SK-N-SH (cell line): Measurements from ENCODE around the gene MIEN1. TPM values are rescaled to one million over a fixed set of nuclear protein-coding genes. Genes with fewer than 3 reads are reported as not detected.

ENCODE experiments used
- CTCF ChIA-PET: fragments of 300-600, 350-600 bp; formaldehyde crosslinking; extraction: SDS; loops from one replicate; lab custom pipeline; 2021; lab: Yijun Ruan, JAX
- POLR2A ChIA-PET: fragments of 350-600 bp; sonication (Branson Sonifier 250); formaldehyde crosslinking; extraction: SDS; loops from one replicate; lab custom pipeline; 2020; ENCODE audit warnings: antibody characterized with exemption, inconsistent platforms; lab: Yijun Ruan, JAX
- DNase-seq: peaks from one replicate; pipeline ENCODE4 v3.0.0; 2012
- H2AFZ ChIP-seq: fragments of 200-600 bp; sonication (generic); 2 replicates; pipeline ENCODE4 v1.8.1; 2016; ENCODE audit warnings: antibody characterized with exemption, mild to moderate bottlenecking, low read depth
- H3F3A ChIP-seq: fragments of 200-600 bp; sonication (generic); replicated peaks from 2 replicates; pipeline ENCODE3; 2016; ENCODE audit warnings: antibody characterized with exemption, mild to moderate bottlenecking; ENCODE audit not compliant: insufficient read depth
- H3K27ac ChIP-seq, 2 experiments: fragments of 200-500 bp in 1 of 2; fragments of 200-600 bp in 1 of 2; sonication (Bioruptor generic) in 1 of 2; sonication (generic), shearing (Covaris generic) in 1 of 2; 2 replicates each; pipeline versions ENCODE4 v1.5.1 to v1.6.1; 2014 to 2016; ENCODE audit warnings: low read depth in 2 of 2, inconsistent platforms in 1 of 2, low read length in 1 of 2, mild to moderate bottlenecking in 1 of 2, mixed read lengths in 1 of 2
- H3K27me3 ChIP-seq: fragments of 200-600 bp; sonication (generic), shearing (Covaris generic); 2 replicates; pipeline ENCODE4 v1.6.1; 2016; ENCODE audit warnings: mixed run types; ENCODE audit not compliant: insufficient read depth
- H3K36me3 ChIP-seq, 2 experiments: fragments of 200-500 bp in 1 of 2; fragments of 200-600 bp in 1 of 2; sonication (Bioruptor generic) in 1 of 2; sonication (generic) in 1 of 2; replicated peaks in 1 of 2; 2 replicates each; pipeline versions ENCODE3 to v1.5.1; 2014 to 2016; ENCODE audit warnings: low read length in 1 of 2, mild to moderate bottlenecking in 1 of 2; ENCODE audit not compliant: insufficient read depth in 2 of 2, control insufficient read depth in 1 of 2
- H3K4me1 ChIP-seq, 2 experiments: fragments of 200-500 bp in 1 of 2; fragments of 200-600 bp in 1 of 2; sonication (Bioruptor generic) in 1 of 2; sonication (generic), shearing (Covaris generic) in 1 of 2; 2 replicates each; pipeline versions ENCODE4 v1.5.1 to v1.6.1; 2014 to 2016; ENCODE audit warnings: low read depth in 1 of 2, low read length in 1 of 2, mixed run types in 1 of 2; ENCODE audit not compliant: insufficient read depth in 2 of 2, control insufficient read depth in 1 of 2
- H3K4me2 ChIP-seq: fragments of 200-600 bp; sonication (generic), shearing (Covaris generic); 2 replicates; pipeline ENCODE4 v1.6.1; 2017; ENCODE audit warnings: mixed run types
- H3K4me3 ChIP-seq, 2 experiments: fragments of 200-500 bp in 1 of 2; fragments of 200-600 bp in 1 of 2; sonication (Bioruptor generic) in 1 of 2; sonication (generic), shearing (Covaris generic) in 1 of 2; 2 replicates each; pipeline versions ENCODE4 v1.5.1 to v1.8.1; 2014 to 2016; ENCODE audit warnings: low read depth in 2 of 2, inconsistent platforms in 1 of 2, low read length in 1 of 2, mild to moderate bottlenecking in 1 of 2, mixed read lengths in 1 of 2, moderate library complexity in 1 of 2
- H3K79me2 ChIP-seq: fragments of 200-600 bp; sonication (generic); 2 replicates; pipeline ENCODE4 v1.8.1; 2017; ENCODE audit warnings: mild to moderate bottlenecking; ENCODE audit not compliant: insufficient read depth
- H3K9ac ChIP-seq: fragments of 200-600 bp; sonication (generic); 2 replicates; pipeline ENCODE4 v1.6.1; 2017; ENCODE audit warnings: mixed run types
- H3K9me2 ChIP-seq: fragments of 200-600 bp; sonication (generic); 2 replicates; pipeline ENCODE4 v1.6.1; 2017; ENCODE audit warnings: mixed run types
- H3K9me3 ChIP-seq: fragments of 200-600 bp; sonication (generic); 2 replicates; pipeline ENCODE4 v1.6.1; 2017; ENCODE audit warnings: mixed run types, mild to moderate bottlenecking, moderate library complexity
- H4K20me1 ChIP-seq: fragments of 200-600 bp; sonication (generic); 2 replicates; pipeline ENCODE4 v1.6.1; 2017; ENCODE audit warnings: mild to moderate bottlenecking, mixed run types; ENCODE audit not compliant: insufficient read depth
- CHD2 ChIP-seq: fragments of 150-350 bp; IDR thresholded peaks from 2 replicates; pipeline ENCODE4 v1.6.1; 2018; ENCODE audit warnings: low read length; ENCODE audit not compliant: partially characterized antibody
- ELF1 ChIP-seq: IDR thresholded peaks from 2 replicates; pipeline ENCODE4 v1.4.0; 2012
- EP300 ChIP-seq, 2 experiments: IDR thresholded peaks; 2 replicates each; pipeline versions ENCODE4 v1.4.0 to v1.6.1; 2012; ENCODE audit warnings: borderline replicate concordance in 1 of 2, low read depth in 1 of 2, low read length in 1 of 2
- FOXJ3 ChIP-seq: sonication (generic); formaldehyde crosslinking; IDR thresholded peaks from 2 replicates; pipeline ENCODE4 v1.5.1; 2020; ENCODE audit warnings: mild to moderate bottlenecking, missing genetic modification reagents
- GABPA ChIP-seq: IDR thresholded peaks from 2 replicates; pipeline ENCODE4 v1.4.0; 2012; ENCODE audit warnings: low read depth, mild to moderate bottlenecking
- JUND ChIP-seq: IDR thresholded peaks from 2 replicates; pipeline ENCODE4 v1.4.0; 2012
- POLR2AphosphoS5 ChIP-seq: IDR thresholded peaks from 2 replicates; pipeline ENCODE4 v1.6.1; 2012; ENCODE audit warnings: low read depth, low read length
- RAD21 ChIP-seq: IDR thresholded peaks from 2 replicates; pipeline ENCODE4 v1.6.1; 2012; ENCODE audit warnings: mild to moderate bottlenecking, low read length
- RCOR1 ChIP-seq: fragments of 150-350 bp; IDR thresholded peaks from 2 replicates; pipeline ENCODE4 v1.6.1; 2017; ENCODE audit warnings: antibody characterized with exemption, low read length
- SIN3A ChIP-seq: IDR thresholded peaks from 2 replicates; pipeline ENCODE4 v1.6.1; 2012; ENCODE audit warnings: low read depth, mild to moderate bottlenecking, low read length, moderate library complexity, borderline replicate concordance
- SMC3 ChIP-seq: IDR thresholded peaks from 2 replicates; pipeline ENCODE4 v1.6.1; 2012; ENCODE audit warnings: low read depth, low read length, improper control_type of control experiment
- TAF1 ChIP-seq: IDR thresholded peaks from 2 replicates; pipeline ENCODE4 v1.6.1; 2012; ENCODE audit warnings: low read depth, mild to moderate bottlenecking, low read length, moderate library complexity, borderline replicate concordance
- TEAD4 ChIP-seq: IDR thresholded peaks from 2 replicates; pipeline ENCODE4 v1.4.0; 2012; ENCODE audit warnings: mild to moderate bottlenecking, borderline replicate concordance; ENCODE audit not compliant: insufficient read depth
- ZBTB33 ChIP-seq: IDR thresholded peaks from 2 replicates; pipeline ENCODE4 v1.4.0; 2012; ENCODE audit warnings: low read depth, borderline replicate concordance
- WGBS: methylation state at CpG from one replicate; pipeline ENCODE4 v1.1.6; 2017; ENCODE audit warnings: low lambda C conversion rate; 5-methylcytosine and 5-hydroxymethylcytosine counted together
- polyA plus RNA-seq, 3 experiments: library from polyadenylated mRNA; depleted of rRNA; stranded (reverse); fragments of >200 nt; gene quantifications; 2 replicates each; pipeline ENCODE4 v1.2.3, GENCODE V29; 2012
- TF ChIP-seq, protein P1 (sequence below): IDR thresholded peaks from 2 replicates; pipeline ENCODE4 v1.6.1; 2012; ENCODE audit warnings: mild to moderate bottlenecking, low read depth, low read length, moderate library complexity
- TF ChIP-seq, protein P2 (sequence below): IDR thresholded peaks from 2 replicates; pipeline ENCODE4; 2012
- TF ChIP-seq, protein P3 (sequence below): fragments of 150-350 bp; IDR thresholded peaks from 2 replicates; pipeline ENCODE4 v1.6.1; 2017; ENCODE audit warnings: antibody characterized with exemption, low read length, low read depth, borderline replicate concordance

Gene MIEN1
- polyA plus RNA-seq, 1 of the 3 experiments (the other 2 are of a cell fraction): 100 TPM

DNA sequence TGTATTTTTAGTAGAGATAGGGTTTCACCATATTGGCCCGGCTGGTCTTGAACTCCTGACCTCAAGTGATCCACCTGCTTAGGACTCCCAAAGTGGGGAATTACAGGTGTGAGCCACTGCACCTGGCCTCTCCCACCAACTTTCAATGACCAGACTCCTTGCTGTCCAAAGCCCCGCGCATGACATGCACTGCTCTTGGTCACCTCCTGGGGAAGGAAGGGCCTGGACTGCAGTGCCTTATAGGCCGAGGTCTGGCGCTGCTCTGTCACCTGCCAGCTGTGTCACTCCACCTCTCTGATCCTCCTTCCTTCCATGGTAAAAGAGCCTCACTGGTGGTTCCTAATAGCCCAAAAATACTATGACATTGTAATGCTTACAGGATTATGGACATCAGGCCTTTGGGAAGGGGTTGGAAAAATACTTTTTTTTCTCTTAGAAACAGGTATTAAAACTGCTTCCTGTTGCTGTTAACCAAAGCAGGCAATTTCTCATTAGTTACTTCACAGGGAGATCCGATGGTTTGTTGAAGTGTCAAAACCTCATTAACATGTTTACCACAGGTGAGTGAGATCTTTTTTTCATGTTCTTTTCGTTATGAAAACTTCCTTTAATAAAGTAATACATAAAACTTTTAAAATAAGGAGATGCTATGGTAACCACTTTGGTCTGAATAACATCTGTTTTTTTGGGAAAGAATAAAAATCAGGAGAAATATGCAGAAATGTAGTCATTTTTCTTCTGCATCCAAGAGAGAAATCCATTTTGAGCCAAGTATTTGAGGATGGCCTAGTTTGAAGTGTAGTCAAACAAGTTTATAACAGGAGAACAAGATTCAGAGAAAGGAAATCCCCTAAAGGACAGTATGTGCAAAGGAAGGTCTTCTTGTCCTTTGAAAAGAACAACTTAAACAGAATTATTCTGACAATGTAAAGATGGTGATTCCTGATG, 42.9 kb upstream of the MIEN1 start (continued):
- TF ChIP-seq, protein P1, sequence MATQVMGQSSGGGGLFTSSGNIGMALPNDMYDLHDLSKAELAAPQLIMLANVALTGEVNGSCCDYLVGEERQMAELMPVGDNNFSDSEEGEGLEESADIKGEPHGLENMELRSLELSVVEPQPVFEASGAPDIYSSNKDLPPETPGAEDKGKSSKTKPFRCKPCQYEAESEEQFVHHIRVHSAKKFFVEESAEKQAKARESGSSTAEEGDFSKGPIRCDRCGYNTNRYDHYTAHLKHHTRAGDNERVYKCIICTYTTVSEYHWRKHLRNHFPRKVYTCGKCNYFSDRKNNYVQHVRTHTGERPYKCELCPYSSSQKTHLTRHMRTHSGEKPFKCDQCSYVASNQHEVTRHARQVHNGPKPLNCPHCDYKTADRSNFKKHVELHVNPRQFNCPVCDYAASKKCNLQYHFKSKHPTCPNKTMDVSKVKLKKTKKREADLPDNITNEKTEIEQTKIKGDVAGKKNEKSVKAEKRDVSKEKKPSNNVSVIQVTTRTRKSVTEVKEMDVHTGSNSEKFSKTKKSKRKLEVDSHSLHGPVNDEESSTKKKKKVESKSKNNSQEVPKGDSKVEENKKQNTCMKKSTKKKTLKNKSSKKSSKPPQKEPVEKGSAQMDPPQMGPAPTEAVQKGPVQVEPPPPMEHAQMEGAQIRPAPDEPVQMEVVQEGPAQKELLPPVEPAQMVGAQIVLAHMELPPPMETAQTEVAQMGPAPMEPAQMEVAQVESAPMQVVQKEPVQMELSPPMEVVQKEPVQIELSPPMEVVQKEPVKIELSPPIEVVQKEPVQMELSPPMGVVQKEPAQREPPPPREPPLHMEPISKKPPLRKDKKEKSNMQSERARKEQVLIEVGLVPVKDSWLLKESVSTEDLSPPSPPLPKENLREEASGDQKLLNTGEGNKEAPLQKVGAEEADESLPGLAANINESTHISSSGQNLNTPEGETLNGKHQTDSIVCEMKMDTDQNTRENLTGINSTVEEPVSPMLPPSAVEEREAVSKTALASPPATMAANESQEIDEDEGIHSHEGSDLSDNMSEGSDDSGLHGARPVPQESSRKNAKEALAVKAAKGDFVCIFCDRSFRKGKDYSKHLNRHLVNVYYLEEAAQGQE: no peak

DNA sequence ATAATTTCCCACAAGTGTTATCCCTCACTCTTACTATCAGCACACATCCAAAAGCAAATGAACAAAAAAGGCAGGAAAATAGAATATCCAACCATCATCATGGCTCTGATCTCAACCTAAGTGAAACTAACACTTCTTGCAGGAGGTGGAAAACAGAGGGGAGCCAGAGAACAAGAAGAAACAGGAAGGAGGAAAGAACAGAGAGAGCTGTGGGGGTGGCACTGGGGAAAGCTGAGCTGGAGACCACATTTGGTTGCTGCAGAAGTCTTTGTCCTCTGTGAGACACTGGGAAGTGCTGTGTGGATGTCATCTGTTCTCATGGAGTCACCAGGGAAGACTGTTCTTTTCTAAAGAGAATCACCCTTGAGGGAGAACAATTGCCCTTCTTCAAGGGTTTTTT, 42.1 kb upstream of the MIEN1 start:
- no peaks in the 10 kb centered on the region for H3K9me2 ChIP-seq
- H3K9ac ChIP-seq: no peak overlapping the region
- H3K4me3 ChIP-seq: no peak overlapping the region
- DNase-seq: no peak
- H4K20me1 ChIP-seq: no peaks in the 10 kb centered on the region
- H3K27me3 ChIP-seq: peaks cover 91% of the 10 kb centered on the region
- H3K79me2 ChIP-seq: no peaks in the 10 kb centered on the region
- no peaks in the 10 kb centered on the region for H3K9me3 ChIP-seq
- ChIA-PET POLR2A (no interaction called here), CTCF (no interaction called here)
- no peaks in the 10 kb centered on the region for H3K4me1 ChIP-seq
- TF ChIP-seq SMC3: no peak
- TF ChIP-seq TEAD4: no peak
- TF ChIP-seq GABPA: no peak
- TF ChIP-seq, protein P2, sequence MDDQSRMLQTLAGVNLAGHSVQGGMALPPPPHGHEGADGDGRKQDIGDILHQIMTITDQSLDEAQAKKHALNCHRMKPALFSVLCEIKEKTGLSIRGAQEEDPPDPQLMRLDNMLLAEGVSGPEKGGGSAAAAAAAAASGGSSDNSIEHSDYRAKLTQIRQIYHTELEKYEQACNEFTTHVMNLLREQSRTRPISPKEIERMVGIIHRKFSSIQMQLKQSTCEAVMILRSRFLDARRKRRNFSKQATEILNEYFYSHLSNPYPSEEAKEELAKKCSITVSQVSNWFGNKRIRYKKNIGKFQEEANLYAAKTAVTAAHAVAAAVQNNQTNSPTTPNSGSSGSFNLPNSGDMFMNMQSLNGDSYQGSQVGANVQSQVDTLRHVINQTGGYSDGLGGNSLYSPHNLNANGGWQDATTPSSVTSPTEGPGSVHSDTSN: no peak
- no peak for TF ChIP-seq TAF1
- TF ChIP-seq JUND: no peak
- no peak overlapping the region for H3K4me2 ChIP-seq
- H3F3A ChIP-seq: no peaks in the 10 kb centered on the region
- H2AFZ ChIP-seq: no peak overlapping the region
- H3K27ac ChIP-seq: no peak overlapping the region
- H3K36me3 ChIP-seq: no peaks in the 10 kb centered on the region

- H3K79me2 ChIP-seq: no peaks in the 10 kb centered on the region
- H3K36me3 ChIP-seq: no peaks in the 10 kb centered on the region
- no peak overlapping the region for H3K4me2 ChIP-seq
- H4K20me1 ChIP-seq: no peaks in the 10 kb centered on the region
- H3K4me1 ChIP-seq: no peaks in the 10 kb centered on the region
- no peak overlapping the region for H2AFZ ChIP-seq
- CTCF ChIA-PET: interaction anchor here (0.6 to 1.2 kb wide), 2 partner anchors 9 to 148 kb away, joined by 3 to 4 read pairs; no protein-coding TSS in a partner anchor
- DNase-seq: no peak
- no peaks in the 10 kb centered on the region for H3F3A ChIP-seq
- H3K27ac ChIP-seq: no peak overlapping the region
- no peaks in the 10 kb centered on the region for H3K9me3 ChIP-seq
- H3K9ac ChIP-seq: no peak overlapping the region
- H3K9me2 ChIP-seq: no peaks in the 10 kb centered on the region
- H3K27me3 ChIP-seq: peaks cover 93% of the 10 kb centered on the region
- WGBS: 10% methylated on average over 8 of the region's 8 CpGs
- POLR2A ChIA-PET: no interaction called here
- H3K4me3 ChIP-seq: no peak overlapping the region
- TF ChIP-seq FOXJ3 (CRISPR knock-in tag) (no peak), SIN3A (no peak), ELF1 (no peak), CHD2 (no peak), ZBTB33 (no peak), JUND (no peak), EP300 (IDR thresholded peaks at IDR 0.05; ENCODE audit: borderline replicate concordance in 1 of 2, low read depth in 1 of 2, low read length in 1 of 2) (no peak), POLR2AphosphoS5 (no peak), RCOR1 (no peak), RAD21 (no peak), TEAD4 (no peak)
- TF ChIP-seq, protein P3, sequence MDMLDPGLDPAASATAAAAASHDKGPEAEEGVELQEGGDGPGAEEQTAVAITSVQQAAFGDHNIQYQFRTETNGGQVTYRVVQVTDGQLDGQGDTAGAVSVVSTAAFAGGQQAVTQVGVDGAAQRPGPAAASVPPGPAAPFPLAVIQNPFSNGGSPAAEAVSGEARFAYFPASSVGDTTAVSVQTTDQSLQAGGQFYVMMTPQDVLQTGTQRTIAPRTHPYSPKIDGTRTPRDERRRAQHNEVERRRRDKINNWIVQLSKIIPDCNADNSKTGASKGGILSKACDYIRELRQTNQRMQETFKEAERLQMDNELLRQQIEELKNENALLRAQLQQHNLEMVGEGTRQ: no peak
Observed at GRCh38 chr17:39769974-39770587, 39.7 kb upstream of the MIEN1 start.
